ENCODE measurements around the gene NOTCH2.
"Not testable (repeated sequence)": the region's sequence is repeated elsewhere in the genome, so short reads cannot be mapped to it uniquely, and the experiment has no call there.

NOTCH2 gene

DNA sequence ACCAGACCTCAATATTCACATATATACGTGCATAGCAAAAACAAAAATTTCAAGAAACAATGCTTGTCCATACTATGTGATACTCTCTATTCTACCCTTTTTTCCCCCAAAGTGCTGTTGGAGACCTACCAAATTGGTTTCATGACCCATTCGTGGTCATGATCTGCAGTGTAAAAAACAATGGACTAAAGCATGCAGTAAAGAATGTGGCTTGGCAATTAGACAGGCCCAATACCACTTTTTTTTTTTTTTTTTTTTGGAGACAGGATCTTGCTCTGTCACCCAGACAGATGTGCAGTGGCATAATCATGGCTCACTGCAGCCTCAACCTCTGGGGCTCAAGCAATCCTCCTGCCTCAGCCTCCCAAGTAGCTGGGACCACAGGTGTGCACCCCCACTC is 21.3 kb downstream of the NOTCH2 start:
- DNase-seq: not testable (repeated sequence)

DNA sequence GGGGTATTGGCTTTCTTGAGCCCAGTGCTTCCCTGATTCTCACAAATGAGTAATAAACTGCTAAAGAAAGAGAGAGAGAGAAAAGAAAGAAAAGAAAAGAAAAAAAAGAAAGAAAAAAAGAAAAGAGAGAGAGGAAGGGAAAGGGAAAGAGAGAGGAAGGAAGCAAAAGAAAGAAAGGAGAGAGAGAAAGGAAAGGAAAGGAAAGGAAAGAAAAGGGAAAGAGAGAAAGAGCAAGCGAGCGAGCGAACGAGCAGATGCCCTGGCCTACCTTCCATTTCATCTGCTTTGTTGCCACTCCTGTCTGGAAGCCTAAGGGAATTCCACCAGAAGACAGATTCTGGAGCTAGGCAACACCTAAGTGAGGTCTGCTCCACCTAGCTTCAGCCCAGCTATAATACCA is 27.7 kb downstream of the NOTCH2 start:
- not testable (repeated sequence) for DNase-seq

DNA sequence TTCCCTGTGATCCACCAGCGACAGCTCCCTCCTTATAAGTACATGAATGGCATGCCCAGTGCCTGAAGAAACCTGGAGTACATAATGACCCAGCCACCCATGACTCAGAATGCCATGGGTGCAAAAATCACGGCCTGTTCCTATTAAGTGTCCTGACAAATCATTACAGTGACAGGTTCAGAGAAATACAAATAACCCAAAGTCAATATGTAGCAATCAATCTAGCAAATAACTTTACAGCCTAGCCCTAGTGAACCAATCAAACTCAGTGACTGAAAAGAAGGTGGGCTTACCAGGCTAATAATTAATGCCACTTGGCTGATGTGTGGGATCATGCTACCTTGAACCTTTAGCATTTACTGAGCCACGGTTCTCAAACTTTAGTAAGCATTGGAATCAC is 37.2 kb downstream of the NOTCH2 start:
- DNase-seq: not testable (repeated sequence)

DNA sequence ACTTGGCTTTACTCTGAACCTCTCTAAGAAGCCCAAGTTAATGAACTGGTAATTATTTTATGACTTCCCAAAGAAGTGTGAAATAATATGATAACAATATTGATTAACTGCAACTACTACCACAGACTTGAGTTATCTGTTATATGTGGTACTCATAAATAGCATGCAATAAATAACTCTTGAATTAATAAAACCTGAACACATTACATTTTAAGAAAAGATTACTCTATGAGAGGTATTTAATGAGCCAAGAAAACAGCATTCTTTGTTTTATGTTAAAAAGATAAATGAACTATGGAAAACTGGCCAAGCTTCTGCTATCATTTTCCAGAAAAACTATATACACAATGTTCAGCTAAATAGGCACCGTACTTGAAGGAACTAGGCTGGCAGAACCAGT is 45.7 kb downstream of the NOTCH2 start:
- not testable (repeated sequence) for DNase-seq

DNA sequence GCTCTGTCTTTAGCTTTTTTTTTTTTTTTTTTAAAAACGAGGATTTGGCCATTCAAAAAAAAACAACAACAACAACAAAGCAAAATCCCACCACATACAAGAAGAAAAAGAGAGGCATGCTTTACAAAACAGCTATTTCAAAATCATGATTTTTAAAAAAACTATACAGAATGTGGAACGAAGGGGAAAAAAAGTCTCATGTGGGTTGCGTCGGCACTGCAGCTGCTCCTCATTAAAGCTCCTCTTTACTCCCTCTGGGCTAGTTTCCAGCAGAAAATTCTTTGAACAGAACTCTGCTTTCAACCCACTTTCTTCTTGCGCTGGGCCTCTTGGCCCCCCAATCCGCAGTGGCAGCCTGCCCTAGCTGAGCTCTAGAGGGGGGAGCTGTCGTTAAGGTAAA is 54.5 kb downstream of the NOTCH2 start:
- not testable (repeated sequence) for DNase-seq

DNA sequence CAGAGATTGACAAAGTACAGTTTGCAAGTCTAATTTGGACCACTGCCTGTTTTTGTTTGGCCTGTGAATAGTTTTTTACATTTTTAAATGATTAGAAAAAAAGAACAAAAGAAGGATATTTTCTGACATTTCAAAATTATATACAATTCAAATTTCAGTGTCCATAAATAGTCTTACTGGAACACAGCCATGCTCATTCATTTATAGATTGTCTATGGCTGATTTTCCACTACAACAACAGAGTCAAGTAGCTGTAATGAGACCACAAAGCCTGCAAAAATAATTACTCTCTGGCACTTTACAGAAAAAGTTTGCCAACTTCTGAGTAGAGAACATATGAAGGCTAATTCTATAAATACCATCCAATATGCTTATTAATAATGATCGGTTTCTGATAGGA is 61.1 kb downstream of the NOTCH2 start:
- DNase-seq: not testable (repeated sequence)

DNA sequence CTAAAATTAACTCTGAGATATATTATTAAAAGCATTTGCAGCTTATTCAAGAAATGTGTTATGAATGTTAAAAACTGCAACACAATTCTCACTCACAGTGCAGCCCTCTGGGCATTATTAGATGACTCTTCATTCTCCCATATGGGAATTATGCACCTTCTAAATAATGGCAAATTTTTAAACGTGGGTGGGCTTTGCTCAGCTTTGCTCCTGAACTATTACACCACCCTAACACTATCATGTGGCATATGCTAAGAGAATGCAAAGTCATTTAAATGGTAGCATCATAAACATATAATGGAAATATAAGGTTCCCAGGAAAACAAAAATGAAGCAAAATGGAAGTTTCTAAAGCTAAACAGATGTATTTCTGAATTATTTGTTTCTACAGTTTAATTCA is 61.6 kb downstream of the NOTCH2 start:
- not testable (repeated sequence) for DNase-seq

DNA sequence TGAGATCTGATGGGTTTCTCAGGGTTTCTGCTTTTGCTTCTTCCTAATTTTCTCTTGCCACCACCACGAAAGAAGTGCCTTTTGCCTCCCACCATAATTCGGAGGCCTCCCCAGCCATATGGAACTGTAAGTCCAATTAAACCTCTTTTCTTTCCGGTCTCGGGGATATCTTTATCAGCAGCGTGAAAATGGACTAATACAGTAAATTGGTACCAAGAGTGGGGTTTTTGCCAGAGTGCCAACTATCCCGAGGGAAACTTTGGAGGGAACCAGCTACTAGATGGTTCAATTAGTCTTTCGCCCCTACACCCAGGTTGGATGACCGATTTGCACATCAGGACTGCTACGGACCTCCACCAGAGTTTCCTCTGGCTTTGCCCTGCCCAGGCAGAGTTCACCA is 68.4 kb downstream of the NOTCH2 start:
- not testable (repeated sequence) for DNase-seq

DNA sequence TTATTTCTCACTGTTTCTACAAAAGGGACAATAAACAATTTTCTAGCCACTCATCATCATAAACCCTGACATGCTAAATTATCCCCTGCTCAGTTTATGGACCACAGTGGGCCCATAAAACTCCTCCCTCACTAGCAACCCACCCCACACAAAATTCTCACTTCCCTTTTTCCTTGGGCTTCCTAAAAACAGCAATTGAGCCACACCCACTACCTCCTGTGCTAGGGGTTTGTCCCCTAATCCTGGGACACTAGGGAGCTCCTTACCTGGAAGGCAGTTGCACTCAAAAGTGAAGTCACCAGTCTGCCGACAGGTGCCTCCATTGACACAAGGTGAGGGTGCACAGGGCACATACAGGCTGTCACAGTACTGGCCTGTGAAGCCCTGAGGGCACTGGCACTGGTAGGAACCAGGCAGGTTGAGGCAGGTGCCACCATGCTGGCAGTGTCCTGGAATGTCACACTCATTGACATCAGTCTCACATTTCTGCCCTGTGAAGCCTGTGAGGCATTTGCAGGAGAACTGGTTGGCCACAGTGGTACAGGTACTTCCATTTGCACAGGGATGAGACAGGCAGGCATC is 72.6 kb downstream of the NOTCH2 start:
- not testable (repeated sequence) for DNase-seq

DNA sequence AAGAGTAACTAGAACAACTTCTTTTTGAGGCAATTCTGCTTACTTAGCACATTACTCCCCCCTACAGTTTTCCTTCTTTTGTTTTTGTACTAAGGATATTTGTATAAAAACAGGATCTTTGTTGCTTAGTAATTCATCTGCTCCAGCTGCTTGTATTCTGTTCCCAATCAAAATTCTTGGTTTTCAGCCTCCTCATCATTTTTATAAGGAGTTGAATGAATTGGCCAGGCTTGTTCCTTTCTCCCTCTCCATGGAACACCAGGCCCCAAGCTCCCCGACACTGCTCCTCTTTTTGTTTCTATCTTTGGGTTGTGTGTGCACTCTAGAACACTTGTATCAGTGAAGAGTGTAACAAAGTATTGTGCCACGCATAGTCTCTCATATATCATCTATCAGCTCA is 73.5 kb downstream of the NOTCH2 start:
- DNase-seq: not testable (repeated sequence)

DNA sequence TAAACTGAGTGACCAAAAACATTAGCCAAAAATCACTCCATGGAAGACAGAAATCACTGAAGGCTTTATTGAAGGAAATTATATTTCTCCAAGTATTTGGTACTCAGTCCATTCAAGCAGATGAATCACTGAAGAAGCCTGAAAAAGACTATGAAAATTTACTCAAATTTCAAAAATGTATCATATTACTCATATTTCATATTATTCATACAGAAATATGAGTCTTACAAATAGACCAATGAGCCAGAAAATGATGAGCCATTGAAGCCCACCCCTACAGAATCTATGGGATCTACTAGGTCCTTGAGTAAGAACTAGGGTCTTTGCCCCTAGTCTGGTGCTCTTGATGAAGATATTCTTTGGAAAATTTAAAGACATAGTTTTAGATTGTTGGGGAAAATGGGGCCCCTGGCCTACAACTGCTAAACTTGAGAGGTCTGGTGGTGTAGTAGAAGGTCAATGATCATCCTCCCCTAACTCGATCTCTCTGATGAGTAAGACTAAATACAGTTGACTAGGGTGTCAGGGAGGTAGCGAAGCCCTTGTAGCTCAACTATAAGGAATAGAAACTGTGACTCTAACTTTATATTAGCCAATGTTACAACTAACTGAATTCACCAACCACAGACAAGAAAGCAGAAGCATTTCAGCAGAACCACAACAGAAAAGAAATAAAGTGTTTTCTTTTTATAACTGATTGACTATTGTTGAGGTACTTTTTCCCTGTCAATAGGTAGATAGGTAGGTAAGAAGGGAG is 81.0 kb downstream of the NOTCH2 start:
- DNase-seq: no peak

DNA sequence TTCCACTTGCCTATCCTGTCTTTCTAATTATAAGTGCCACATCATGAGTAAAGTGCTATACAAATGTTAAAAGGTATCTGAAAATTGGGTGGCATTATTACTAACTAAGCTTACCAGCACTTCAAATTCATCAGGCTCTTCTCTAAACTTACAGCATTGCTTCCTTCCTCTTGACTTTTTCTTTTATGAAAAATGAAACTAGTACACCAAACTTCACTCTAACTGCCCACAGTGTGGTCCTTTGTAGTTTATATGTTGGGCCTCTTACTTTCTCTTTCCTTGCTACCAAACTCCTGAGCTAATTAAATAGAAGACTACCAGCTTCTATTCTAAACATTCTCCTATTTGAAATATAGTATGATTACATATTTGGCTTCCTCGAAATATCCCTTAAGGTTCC is 81.8 kb downstream of the NOTCH2 start:
- peak in 1 of 6 experiments; percentile 15 for DNase-seq

DNA sequence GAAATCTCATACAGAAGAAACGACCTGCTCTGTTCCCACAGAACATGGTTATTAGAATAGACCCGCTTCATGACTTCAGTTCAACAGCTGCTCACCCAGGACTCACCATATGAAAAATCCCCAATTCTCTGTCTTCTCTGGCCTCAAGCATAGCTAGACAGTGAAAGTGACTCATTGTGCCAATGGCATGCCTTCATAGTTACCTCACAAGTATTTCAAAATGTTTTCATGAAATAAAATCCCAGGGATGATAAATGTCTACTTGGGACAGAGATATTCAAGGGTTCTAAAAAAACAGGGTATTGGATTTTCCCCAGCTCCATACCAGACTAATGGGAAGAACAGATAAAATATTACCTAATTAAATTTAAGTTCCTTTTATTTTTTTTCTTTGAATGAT is 82.3 kb downstream of the NOTCH2 start:
- no peak for DNase-seq

DNA sequence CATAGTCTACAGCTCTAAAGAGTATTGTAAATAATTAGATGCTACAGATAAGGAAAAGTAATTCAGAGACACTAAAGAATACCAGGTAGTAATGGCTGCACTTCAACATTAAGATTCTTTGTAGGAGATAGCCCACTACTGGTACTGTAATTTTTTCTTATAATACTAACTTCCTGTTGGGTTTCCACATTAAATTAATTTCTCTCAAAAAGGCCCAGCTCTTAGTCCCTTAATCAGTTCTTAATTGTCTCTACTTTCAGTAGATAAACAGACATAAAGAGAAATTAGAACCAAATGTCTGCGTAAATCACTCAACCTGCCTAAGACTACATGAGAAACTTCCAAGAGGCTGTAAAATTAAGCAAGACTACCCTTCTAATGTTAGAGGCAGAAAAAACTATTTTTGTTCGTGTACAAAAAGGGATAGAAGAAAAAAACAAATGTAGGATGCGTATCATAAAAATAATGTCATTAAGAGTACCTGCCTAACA is 83.4 kb downstream of the NOTCH2 start:
- DNase-seq: no peak

DNA sequence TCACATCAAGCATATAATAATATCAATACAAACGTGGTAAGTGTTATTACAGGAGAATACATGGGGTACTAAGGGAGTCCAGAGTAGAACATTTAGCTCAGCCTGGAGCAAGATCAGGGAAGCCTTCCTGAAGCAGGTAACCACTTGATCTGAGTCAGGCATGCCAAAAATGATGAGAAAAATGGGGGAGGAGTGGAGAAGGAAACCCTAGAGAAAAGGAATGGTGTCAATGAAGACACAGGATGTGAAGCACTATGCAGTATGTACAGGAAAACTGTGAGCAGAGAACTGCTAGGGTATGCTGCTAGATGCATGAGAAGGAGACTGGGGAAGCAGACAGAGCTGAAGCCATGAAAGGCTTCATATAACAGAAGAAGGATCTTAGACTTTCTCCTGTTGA is 84.7 kb downstream of the NOTCH2 start:
- DNase-seq: no peak

DNA sequence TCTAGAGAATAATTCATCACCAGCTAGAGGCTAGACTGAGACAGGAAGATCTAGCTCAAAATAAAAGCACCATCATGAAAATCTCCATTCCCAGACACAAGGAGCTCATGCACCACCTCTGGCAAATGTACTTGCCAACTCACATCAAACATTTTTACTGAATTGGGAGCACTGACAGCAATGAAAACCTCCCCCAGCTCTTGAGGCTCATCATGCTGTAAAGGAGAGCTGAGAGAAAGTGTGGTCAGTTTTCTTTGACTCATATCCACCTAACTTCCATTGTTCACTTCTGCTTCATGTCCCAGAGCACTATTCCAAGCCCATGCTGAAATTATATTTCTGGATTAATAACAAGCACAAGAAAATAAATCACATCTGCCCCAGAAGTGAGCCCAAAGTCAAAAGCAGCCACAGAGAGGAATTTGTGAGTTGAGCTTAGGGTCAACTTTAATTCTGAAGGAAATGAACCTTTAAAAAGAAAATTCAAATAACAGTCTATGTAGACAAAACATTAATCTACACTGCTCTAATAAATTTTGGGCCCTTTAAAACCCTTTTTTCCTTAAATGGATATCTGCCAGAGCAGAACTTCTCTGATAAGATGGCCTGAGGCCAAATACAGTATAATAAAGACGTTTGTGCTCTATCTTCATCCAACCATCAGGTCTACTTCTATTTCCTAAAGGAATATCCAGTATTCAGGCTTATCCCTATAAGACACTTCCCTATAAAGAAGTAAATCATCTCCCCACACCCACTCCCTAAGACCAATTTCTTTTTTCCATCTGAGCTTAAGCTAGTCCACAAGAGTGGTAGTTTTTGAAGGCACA is 87.3 kb downstream of the NOTCH2 start:
- DNase-seq: no peak

DNA sequence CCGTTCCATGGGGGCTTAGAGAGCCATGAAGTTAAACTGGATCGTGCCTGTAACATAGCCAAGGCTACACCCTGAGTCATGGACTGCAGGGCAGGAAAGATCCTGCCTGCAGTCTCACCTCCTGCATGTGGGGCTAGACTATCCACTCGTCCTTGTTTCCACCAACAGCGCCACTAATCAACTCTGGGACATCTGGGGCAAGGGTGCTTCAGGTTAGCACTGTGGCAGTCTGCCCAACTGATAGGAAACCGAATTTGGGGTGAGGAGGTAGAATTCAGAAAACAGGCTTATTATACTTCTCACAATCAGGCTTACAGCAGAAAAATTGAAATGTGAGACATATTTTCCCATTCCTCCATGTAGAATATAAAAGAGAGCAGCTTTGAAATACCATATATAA is 88.0 kb downstream of the NOTCH2 start:
- DNase-seq: no peak

DNA sequence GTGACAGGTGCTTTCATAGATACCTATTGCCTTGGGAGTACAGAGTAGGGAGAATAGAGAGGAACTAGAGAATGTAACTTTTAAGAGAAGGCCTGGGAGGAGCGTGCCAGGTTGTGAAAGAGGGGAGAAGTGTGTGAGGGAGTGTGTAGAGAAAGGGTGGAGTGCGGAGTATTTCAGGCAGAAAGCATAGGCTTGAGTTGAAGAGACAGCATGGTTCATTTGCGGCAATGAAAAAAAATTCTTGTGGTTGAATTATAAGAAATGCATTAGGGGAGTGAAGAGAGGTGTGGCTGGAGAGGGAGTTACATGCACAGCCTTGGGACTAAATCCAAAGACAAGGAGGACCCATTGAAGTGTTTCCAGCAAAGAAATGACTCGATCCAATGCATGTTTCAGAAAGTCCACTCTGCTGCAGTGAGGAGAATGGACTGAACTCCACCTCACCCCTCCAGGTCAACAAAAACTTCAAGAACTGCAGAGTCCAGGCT is 91.4 kb downstream of the NOTCH2 start:
- no peak for DNase-seq

DNA sequence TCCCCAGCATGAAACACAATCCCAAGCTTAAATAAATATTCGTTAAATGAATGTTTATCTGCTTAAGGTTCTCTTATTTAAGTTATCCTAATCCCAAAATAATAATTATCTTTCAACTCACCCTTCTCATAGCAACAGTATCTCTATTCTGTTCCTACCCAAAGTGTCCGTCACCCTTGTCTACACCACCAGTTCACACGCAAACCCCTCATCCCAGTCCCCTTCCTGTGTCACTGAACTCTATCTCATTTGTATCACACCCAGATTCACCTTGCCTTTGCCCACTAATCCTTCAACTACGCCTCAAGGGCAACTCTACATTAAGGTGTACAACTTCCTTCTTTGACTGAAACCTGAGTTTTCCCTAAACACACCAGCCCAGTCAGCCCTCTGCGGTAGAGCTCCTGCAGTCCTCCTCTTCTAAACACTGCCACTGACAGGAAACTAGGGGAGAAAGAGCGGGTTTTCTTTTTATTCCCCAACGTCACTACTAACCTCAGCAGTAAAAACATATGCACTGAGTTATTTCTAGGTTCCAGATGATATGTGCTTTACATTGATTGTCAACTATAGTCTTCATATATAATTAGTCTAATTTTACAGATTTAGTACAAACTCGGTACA is 92.2 kb downstream of the NOTCH2 start:
- DNase-seq: not testable (repeated sequence)

DNA sequence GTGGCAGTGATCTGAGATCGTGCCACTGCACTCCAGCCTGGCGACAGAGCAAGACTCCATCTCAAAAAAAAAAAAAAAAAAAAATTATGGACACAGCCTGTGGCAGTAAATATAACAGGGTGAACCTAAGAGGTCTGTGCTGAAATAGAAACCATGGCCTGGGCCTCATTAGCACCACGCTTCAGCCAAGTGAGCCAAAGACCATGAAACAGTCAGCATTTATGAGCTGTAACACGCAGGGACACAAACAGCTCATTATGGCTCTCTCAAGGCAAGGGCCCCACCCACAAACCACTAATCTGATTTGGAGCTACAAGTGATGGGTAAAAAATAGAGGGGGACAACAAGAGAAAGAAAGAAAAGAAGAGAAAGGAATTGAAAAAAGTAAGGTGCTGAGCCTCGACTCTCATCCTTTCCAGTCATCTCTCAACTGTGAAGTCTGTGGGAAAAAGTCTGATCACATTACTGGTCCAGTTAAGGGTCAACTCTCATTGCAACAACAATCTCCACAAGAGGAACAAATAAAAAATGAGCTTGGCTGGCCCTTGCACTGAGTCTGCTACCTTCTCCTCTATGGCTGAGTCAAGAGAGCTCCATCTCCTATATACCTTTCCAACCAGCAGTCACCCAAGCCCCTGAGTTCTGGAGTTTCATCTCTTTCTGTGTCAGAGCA is 93.7 kb downstream of the NOTCH2 start:
- DNase-seq: not testable (repeated sequence)

DNA sequence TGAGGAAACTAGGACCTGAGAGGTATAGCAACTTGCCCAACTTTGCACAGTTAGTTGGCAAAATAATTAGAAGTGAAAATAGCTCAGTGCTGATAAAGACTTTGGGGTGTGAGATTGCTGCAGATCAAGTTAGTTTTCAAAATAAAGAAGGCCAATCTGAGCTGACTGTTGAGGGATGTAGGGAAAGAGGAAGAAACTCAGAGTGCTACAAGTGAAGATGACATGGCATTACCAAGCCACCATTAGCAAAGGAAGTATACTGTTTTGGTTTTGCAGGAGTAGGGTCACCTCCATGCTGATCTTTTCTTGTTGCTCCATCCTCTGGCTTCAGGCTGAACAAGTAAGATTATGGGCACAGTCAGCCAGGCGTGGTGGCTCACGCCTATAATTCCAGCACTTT is 94.5 kb downstream of the NOTCH2 start:
- DNase-seq: no peak

DNA sequence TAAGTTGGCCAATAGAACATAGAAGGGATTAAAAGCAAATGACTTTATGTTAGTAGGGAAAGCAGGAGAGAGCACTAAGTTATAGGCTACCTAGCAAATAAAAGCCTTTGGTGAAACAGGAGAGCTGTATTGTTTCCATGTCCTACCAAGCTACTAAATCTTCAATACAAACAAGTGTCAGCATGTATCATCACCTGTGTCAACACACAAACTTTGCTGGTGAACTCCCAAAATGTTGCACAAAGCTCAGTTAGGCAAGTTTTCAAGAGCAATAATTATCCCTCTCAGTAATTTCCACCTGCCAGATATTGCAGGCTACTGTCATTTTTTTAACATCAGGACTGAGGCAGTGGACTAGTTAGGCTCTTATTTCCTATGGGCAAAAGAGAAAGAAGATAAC is 95.4 kb downstream of the NOTCH2 start:
- no peak for DNase-seq

All from stimulated activated naive CD4-positive, alpha-beta T cell (primary cell).